A204.1 (cell line): Measurements from ENCODE around the gene GIPC2.

ENCODE experiments used
- FAIRE-seq: peaks from 2 replicates; lab custom pipeline; 2012; peaks lifted over from hg19 to GRCh38; lab: Jason Lieb, UNC

GIPC2 gene

GRCh38 chr1:78145105-78145580 lies 99.4 kb downstream of the GIPC2 start:
- FAIRE-seq = peak; percentile 81

GRCh38 chr1:78146205-78146771 lies 100.5 kb downstream of the GIPC2 start:
- no peak for FAIRE-seq

DNA sequence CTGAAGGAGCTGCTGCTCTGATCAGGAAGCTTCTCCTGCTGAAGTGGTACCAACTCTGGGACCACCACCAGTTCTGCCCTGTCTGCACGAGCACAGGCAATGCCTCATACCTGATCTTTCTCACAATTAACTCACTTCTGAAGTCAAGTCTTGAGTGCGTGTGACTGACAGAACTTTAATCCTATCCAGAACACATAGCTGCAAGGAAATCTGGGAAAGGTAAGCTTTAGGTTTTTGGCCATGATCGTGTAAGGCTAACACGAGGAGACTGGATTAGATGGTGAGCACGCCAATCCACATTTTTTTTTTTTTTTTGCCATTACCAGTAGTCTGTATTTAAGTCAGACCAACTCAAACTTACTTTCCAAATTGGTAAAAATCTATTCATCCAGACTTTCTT lies 101.3 kb downstream of the GIPC2 start:
- FAIRE-seq = no peak

DNA sequence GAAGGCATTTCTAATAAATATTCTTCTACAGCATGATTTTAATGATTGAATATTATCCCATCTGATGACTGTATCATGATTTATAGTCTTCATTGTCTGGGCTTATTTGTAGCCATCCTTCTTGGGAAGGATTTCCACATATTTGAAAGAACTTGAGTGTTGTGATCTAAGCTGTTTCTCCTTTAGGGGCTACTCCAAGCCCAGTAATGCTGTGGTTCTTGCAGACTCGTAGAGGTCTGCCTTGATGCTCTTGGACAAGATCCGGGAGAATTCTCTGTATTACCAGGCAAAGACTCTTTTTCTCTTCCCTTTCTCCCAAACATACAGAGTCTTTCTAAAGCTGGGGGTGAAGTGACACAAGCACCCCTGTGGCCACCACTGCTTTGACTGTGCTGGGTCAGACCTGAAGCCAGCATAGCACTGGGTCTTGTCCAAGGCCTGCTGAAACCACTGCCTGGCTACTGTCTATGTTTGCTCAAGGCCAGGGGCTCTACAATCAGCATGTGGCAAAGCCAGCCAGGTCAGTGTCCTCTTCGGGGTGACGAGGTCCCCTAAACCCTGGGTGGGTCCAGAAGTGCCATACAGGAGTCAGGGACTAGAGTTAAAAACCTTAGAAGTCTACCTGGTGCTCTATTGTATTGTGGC lies 107.4 kb downstream of the GIPC2 start:
- FAIRE-seq = no peak

GRCh38 chr1:78155121-78155520 lies 109.4 kb downstream of the GIPC2 start:
- no peak for FAIRE-seq

DNA sequence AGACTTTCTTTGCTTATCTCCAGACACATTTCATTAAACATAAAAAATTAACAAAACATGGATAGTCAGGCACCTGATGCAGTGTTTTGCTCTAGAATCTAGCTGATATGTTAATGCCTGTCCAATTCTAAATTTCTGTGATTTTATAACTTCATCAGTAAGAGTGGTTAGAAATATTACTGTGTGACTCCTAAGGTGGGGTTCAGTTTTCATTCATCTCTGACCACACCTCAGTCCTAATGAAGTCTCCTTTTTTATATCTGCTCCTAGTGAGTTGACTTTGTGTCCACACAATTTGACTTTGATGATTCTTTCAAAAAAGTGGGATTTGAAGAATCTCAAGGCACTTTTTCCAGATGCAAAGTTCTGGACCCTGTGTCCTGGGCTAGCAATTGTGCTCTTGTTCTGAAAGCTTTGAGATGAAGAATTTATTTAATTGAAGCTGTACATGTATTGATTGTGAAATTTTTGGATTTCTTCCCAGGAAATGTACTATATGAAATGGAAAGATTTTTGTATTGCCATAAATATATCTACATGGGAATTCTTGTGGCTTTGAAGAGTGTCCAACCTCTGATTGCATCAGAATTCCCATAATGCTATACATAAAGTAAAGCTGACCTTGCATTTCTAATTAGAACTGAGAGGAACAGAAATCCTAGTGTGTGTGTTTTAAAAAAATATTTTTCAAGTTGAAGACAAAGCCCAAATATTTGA lies 111.2 kb downstream of the GIPC2 start:
- FAIRE-seq = no peak

DNA sequence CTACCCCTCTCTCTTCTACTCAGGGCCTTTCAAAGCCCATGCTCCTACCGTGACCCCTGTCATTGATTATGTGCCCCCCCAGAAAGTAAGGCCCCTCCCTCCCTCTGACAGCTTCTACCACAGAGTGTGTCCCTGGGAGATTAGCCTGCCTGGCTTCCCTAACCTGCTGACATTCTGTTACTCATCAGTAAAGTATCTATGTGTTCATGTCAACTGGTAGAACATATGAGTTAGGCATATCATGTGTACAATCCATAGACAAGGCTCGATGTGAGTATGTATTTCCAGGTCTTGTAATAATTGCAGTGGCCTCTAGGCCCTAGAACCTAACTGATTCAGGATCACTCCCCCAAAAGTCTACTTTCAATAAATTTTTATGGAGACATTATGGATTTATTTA lies 120.0 kb downstream of the GIPC2 start:
- FAIRE-seq = no peak

- no peak for FAIRE-seq
These were observed 122.5 kb downstream of the GIPC2 start for GRCh38 chr1:78168306-78168705.

DNA sequence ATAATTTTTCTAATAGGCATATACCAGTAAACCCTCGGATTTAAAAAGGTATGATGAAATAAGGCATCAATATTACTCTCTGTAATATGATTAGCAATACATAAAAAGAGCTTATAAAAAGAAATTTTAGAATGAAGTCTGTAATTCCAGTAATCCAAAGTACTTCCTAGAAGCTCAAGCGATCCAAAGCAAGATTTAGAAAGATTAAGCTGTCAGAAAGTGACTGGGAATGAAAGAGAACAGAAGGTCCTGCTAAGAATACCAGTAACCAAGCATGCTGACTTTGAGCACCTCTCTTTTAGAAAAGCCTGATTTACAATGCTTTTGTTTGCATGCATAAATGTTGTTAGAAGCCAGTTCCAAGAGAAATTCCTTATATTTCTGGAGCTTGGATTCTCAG lies 125.1 kb downstream of the GIPC2 start:
- no peak for FAIRE-seq

GRCh38 chr1:78171736-78172590 lies 126.2 kb downstream of the GIPC2 start:
- FAIRE-seq = no peak

DNA sequence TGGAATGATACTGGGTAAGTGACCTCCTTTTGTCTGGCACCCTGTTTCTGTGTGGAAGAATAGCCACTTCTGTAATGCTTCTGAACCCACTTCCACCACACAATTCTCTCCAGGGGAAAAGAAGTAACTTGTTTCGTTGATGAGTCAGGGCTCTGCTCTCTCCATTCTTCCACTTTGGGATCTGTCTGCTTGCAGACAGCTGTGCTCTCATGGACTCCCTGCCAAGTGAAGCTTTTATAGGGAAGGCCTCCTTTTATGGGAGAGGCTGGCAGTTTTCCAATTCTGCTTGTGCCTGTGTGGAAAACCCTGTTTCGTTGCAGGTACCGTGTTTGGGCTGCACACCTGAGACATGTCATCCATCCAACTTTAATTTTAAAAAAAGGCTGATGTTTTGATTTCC lies 130.7 kb downstream of the GIPC2 start:
- no peak for FAIRE-seq

DNA sequence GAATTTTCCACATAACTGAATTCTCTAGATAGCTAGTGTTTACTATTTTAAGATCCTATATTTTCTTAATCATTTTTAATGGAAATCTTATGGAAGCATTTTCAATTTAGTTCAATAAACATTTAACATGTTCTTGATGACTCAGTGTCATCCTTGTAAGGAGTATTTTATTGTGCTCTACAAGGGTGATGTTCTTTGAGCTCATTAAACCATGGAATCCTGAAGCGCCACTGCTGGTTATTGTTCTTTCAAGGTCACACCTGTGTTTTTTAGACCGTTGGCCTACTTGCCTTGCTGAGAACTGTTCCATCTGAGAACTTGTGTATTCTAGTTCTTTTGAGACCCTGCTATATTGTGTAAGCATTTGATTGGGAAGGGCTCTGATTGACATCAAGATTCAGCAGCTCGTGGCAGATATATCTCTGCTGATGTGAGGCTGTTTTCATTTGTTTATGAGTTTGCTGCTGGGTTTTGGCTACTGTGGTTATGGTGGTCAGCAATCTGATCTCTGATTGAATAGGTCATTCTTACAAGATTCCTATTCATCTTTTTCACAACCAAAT lies 132.0 kb downstream of the GIPC2 start:
- FAIRE-seq = no peak

- no peak for FAIRE-seq
These were observed 133.1 kb downstream of the GIPC2 start for GRCh38 chr1:78178816-78179215.

DNA sequence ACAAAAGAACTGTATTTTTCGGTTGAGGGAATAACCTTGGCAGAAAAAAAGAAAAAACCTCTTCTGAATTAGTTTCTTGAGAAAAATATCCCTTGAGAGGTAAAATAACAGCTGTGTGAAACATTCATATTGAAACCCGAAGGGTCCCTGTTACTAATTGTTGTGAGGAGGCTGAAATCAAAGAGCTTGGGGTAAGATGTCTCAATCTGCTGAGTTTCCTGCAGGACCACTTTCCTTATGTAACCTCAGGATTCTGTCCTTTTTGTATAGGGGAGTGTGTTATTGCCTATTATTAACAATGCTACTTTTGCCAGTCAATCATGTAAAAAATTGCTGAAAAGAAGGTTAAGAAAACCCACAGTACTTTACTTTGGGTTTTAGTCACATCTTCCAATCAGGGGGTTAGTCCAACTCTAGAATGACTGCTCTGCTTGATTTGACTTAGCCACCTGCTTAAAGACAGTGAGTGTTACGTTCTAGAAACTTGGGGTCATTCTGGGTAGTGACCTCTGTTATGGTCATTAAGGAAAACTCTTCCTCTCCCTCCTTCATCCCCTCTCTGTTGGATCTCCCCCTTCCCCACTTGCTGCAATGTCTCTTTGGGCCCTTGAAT lies 138.8 kb downstream of the GIPC2 start:
- no peak for FAIRE-seq
